Mesothelial cell of epicardium (in vitro differentiated cells): ENCODE data around the gene FOS. TPM values are rescaled to one million over a fixed set of nuclear protein-coding genes. Genes with fewer than 3 reads are reported as not detected.

ENCODE experiments used
- DNase-seq, 2 experiments: peaks; one replicate each; pipeline ENCODE4 v3.0.0; 2021; ENCODE audit warnings: low spot score in 2 of 2; ENCODE audit not compliant: unreplicated experiment in 2 of 2
- H3K27ac Mint-ChIP-seq: 2 replicates; pipeline ENCODE4 v1.8.0; 2021; ENCODE audit warnings: mixed read lengths
- H3K27me3 Mint-ChIP-seq: 2 replicates; pipeline ENCODE4 v1.8.0; 2021; ENCODE audit warnings: low read depth, mixed read lengths
- H3K36me3 Mint-ChIP-seq: 2 replicates; pipeline ENCODE4 v1.8.0; 2021; ENCODE audit warnings: mixed read lengths
- H3K4me1 Mint-ChIP-seq: 2 replicates; pipeline ENCODE4 v1.8.0; 2021; ENCODE audit warnings: mixed read lengths
- H3K4me3 Mint-ChIP-seq: 2 replicates; pipeline ENCODE4 v1.8.0; 2021; ENCODE audit warnings: mild to moderate bottlenecking, moderate library complexity, mixed read lengths
- H3K9me3 Mint-ChIP-seq: 2 replicates; pipeline ENCODE4 v1.8.0; 2021; ENCODE audit warnings: mixed read lengths
- CTCF ChIP-seq: fragments of 200-600 bp; sonication (generic); IDR thresholded peaks from one replicate; pipeline ENCODE4 v1.5.0; 2021; ENCODE audit warnings: antibody characterized with exemption; ENCODE audit not compliant: unreplicated experiment
- total RNA-seq: library from RNA; stranded (reverse); gene quantifications from 3 replicates; pipeline ENCODE4 v1.2.1, GENCODE V29; 2021

FOS gene
- total RNA-seq, 1 donor from 2014 or later, result 789 TPM

- Mint-ChIP-seq H3K4me3 (no peak overlapping the region), H3K36me3 (peaks cover 5% of the 10 kb centered on the region), H3K9me3 (no peaks in the 10 kb centered on the region), H3K4me1 (peaks cover 50% of the 10 kb centered on the region), H3K27me3 (peaks cover 16% of the 10 kb centered on the region), H3K27ac (no peak overlapping the region)
- TF ChIP-seq CTCF, result no peak
- no peak for DNase-seq
Measured at GRCh38 chr14:75275598-75275997, 3.0 kb upstream of the FOS start.

- peak overlapping the region; percentile 94 for H3K4me3 Mint-ChIP-seq
- H3K27ac Mint-ChIP-seq, result peak overlapping the region; percentile 100
- peaks cover 17% of the 10 kb centered on the region for H3K36me3 Mint-ChIP-seq
- peaks cover 57% of the 10 kb centered on the region for H3K4me1 Mint-ChIP-seq
- no peaks in the 10 kb centered on the region for H3K9me3 Mint-ChIP-seq
- peaks cover 27% of the 10 kb centered on the region for H3K27me3 Mint-ChIP-seq
- TF ChIP-seq CTCF, result no peak
- DNase-seq, result peak; percentile 74 to 83
Measured at GRCh38 chr14:75277008-75277814, 1.4 kb upstream of the FOS start.

- no peak for TF ChIP-seq CTCF
- no peak for DNase-seq
- H3K36me3 Mint-ChIP-seq, result peaks cover 17% of the 10 kb centered on the region
- no peaks in the 10 kb centered on the region for H3K9me3 Mint-ChIP-seq
- H3K27me3 Mint-ChIP-seq, result peaks cover 27% of the 10 kb centered on the region
- H3K4me1 Mint-ChIP-seq, result peaks cover 53% of the 10 kb centered on the region
- peak overlapping the region; percentile 94 for H3K4me3 Mint-ChIP-seq
- H3K27ac Mint-ChIP-seq, result peak overlapping the region; percentile 100
Measured at GRCh38 chr14:75277815-75278421, 710 bp upstream of the FOS start.

GRCh38 chr14:75279153-75279762, 630 bp downstream of the FOS start:
- no peak for TF ChIP-seq CTCF
- Mint-ChIP-seq H3K27me3 (peaks cover 27% of the 10 kb centered on the region), H3K4me3 (peak overlapping the region; percentile 94), H3K9me3 (no peaks in the 10 kb centered on the region), H3K27ac (peak overlapping the region; percentile 100), H3K36me3 (peaks cover 17% of the 10 kb centered on the region), H3K4me1 (peaks cover 41% of the 10 kb centered on the region)
- no peak for DNase-seq

GRCh38 chr14:75279763-75280290, 1.2 kb downstream of the FOS start:
- H3K27me3 Mint-ChIP-seq, result peaks cover 27% of the 10 kb centered on the region
- peak overlapping the region; percentile 100 for H3K27ac Mint-ChIP-seq
- no peak for DNase-seq
- H3K9me3 Mint-ChIP-seq, result no peaks in the 10 kb centered on the region
- no peak for TF ChIP-seq CTCF
- H3K4me3 Mint-ChIP-seq, result peak overlapping the region; percentile 94
- peaks cover 41% of the 10 kb centered on the region for H3K4me1 Mint-ChIP-seq
- peaks cover 17% of the 10 kb centered on the region for H3K36me3 Mint-ChIP-seq
